Sciatic nerve (tissue), 2 donors: ENCODE data around the gene CHDH. TPM values are rescaled to one million over a fixed set of nuclear protein-coding genes. Genes with fewer than 3 reads are reported as not detected.

Experiments
- ATAC-seq: fragments of 200-7000 bp; cut with Tn5 transposase; one replicate; pipeline ENCODE4 v1.9.1; 2020; ENCODE audit warnings: mild to moderate bottlenecking, moderate library complexity
- DNase-seq: peaks from one replicate; pipeline ENCODE4 v3.0.0-alpha.2; 2020; ENCODE audit warnings: low spot score
- intact Hi-C: fragments of 100-400 bp; cut with DNase I; formaldehyde crosslinking; loops from one replicate; pipeline ENCODE4 v1.14.2; 2022
- total RNA-seq: library from RNA; stranded (reverse); fragmentation: NEBNext Ultra II Directional; extraction: Animal tissue kit (Norgen Biotek cat#: 25700); gene quantifications from one replicate; pipeline ENCODE4 v1.2.1, GENCODE V29; 2021
- donor health status: DM: no; HTN: no; CAD: no.
- donor health status: DM: no; HTN: no; CAD: no.

The CHDH gene
- total RNA-seq, 1 donor from 2014 or later: 7.3 TPM

DNA sequence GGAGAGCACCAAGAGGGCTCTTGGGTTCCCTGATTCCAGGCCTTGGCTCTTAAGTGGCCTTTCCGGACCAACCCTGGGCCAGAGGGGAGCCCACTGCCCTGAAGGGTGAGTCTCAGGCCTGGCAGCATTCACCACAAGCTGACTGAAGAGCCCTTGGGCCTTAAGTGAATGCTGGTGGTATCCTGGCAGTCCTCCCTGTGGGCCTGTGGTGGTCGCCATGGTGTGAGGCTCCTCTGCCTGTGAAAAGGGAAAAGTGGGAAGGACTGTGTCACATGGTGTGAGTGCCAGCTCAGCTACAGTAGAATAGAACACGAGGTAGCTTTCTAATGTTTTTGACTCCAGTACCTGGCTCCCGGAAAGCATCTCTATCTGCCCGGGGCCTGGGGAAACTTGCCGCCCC, 15.3 kb downstream of the CHDH start:
- intact Hi-C loops: no loop called here
- ATAC-seq (no peak), DNase-seq (no peak)

DNA sequence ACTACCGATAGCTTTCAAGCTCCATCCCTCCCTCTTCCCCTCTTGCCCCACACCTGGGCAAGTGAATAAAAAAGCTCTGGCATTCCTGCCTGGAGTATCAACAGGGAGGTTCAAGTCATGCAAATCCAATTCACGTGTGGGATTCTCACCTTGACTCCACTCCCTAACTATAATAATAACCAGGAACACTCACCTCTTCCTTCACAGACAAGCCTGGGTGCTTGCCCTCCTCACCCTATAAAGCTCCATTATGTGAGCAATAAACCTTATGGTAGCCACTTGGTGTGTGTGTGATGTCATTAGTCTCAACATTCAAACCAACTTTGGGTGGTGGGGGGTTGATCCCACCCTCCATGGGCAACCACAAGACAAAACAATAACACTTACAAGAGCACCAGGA, 16.6 kb downstream of the CHDH start:
- no peak for ATAC-seq
- intact Hi-C loops: no loop called here
- no peak for DNase-seq

DNA sequence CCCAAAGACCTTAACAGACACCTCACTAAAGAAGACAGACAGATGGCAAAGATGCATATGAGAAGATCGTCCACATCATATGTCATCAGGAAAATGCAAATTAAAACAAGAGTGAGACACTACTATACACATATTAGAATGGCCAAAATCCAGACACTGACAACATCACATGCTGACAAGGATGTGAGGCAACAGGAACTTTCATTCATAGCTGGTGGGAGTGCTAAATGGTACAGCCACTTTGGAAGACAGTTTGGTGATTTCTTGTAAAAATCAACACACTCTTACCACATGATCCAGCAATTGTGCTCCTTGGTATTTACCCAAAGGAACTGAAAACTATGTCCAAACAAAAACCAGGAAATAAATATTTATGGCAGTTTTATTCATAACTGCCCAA, 17.6 kb downstream of the CHDH start:
- ATAC-seq (no peak), DNase-seq (no peak)
- intact Hi-C loops: no loop called here

DNA sequence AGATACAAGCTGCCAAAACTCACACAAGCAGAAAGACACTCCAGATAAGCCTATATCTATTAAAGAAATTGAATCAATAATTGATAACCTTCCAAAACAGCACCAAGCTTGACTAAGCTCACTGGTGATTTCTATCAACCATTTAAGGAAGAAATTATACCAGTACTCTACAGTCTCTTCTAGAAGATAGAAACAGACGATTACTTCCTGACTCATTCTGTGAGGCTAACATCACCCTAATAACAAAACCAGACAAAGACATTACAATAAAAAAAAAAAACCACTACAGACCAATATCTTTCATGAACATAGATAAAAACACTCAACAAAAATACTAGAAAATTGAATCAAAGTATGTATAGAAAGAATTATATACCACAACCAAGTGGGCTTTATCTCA, 20.2 kb downstream of the CHDH start:
- no peak for ATAC-seq
- DNase-seq: no peak
- intact Hi-C loops: no loop called here

DNA sequence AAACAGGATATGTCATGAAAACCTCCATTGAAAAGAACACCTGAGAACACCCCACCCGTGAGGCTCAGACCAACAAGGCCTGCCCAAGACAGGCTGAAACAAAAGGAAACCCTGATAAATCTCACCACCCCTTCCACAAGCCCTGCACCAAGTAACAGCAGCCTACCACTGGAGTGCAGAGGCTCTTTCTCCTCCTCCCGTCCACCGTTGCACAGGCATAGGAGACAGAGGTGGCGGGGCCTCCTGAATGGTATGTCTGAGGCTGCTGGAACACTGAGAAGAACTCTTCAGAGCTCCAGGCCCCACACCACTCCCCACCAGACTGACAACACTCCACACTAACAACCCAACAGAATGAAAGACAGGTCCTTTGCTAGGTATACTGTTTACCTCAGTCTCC, 21.4 kb downstream of the CHDH start:
- ATAC-seq: no peak
- intact Hi-C loops: no loop called here
- no peak for DNase-seq

DNA sequence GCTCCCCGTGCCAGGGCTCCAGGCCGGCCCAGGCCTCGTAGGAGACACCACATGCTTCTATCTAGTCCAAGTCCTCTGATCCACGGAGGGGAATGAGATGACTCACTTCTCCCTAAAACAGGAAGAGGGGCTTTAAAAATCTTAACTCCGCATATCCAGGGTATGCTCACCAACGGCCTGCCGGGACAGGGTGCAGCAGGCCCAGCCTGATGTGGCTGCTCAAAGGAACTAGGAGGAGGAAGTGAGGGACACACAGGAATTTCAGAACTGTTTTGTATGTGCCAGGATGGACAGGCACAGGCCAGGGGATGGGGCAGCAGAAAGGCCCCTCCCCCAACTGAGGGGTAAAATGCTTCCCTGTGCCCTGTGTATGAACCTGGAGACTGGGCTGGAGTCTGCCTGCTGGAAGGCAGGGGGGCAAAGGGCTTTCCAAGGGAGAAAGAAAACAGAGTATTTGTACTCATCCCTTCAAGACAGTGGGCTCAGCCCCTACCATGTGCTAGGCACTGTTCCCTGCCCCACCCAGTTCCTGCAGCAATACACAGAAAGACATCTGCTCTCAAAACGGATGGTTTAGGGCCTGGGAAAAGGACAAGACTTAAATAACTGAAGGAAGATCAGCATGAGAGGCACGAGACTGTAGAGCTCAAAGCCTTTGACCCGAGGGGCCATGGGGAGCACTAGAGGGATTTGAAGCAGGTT, 22.1 kb downstream of the CHDH start:
- intact Hi-C loops: no loop called here
- no peak for DNase-seq
- ATAC-seq: no peak

DNA sequence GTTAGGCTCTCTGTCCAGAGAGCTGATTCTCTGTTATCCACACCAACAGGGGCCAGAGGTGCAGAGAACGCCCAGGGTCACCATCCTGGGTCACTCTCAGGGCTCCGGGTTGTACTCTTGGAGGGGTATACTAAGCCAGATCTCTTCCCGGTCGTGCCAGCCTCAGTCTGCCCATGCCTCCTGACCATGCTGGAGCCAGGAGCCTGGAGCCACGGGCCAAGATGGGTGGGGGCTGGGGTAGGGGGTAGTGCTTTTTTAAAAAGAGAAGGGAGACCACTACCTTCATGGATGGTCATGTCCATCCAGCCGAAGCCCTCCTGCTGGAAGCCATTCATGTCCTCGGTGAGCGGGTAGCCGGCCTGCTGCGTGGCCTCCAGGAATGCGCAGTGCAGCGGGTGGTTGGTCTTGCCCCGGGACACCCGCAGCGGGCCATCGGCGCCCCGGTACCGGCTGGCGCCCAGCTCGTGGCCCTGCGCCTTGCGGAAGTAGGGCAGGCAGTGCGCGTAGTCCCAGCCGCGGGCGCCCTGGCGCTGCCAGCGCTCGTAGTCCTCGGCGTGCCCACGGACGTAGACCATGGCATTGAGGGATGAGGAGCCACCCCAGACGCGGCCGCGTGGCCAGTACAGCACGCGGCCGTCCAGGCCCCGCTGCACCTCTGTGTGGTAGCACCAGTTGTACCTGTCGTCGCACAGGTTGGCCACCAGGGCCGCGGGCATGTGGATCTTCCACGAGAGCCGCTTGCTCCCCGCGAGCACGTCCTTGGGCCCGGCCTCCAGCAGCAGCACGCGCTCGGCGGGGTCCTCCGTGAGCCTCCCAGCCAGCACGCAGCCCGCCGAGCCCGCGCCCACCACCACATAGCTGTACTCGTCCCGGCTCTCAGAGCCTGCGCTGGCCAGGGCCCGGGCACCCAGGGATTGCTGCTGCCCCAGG, 22.9 kb downstream of the CHDH start:
- no peak for ATAC-seq
- intact Hi-C loops: no loop called here
- no peak for DNase-seq

DNA sequence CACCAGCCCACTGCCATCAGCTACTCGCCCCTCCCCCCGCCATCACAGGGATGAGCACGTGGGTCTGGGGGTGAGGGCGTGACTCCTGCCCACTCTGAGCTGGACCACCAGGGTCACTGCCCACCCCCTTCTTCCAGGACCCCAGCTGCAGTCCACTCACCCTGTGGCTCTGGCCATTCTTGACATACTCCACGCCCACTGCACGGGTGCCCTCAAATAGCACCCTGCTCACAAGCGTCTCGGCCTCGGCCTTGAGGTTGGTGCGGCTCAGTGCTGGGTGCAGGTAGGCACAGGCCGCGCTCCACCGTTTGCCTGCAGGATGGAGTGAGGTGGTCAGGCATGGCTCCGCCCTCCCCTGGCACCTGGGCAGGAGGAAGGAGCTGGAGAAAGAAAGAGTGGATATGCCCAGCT, 23.9 kb downstream of the CHDH start:
- intact Hi-C loops: no loop called here
- DNase-seq (no peak), ATAC-seq (peak; percentile 23)

DNA sequence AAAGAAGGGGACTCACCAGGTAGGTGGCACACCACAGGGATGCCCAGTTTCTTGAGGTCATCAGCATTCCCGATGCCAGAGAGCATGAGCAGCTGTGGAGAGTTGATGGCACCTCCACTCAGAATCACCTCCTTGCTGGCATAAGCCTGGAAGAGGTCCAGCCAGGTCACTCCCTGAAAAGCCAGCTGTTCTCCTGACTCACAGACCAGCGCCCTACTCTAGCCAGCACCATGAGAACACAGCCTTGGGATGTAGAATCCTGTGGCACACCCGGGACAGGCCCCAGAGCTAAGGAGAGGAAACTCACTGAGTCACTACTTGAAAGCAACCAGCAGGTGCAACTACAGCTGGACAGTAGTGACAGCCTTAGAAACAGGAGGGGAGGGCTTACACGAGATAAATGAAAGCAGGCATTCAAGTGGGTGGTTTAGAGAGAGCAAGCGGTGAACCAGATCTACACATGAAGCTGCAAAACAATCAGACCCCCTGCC, 24.5 kb downstream of the CHDH start:
- DNase-seq: no peak
- no peak for ATAC-seq
- intact Hi-C loops: no loop called here

DNA sequence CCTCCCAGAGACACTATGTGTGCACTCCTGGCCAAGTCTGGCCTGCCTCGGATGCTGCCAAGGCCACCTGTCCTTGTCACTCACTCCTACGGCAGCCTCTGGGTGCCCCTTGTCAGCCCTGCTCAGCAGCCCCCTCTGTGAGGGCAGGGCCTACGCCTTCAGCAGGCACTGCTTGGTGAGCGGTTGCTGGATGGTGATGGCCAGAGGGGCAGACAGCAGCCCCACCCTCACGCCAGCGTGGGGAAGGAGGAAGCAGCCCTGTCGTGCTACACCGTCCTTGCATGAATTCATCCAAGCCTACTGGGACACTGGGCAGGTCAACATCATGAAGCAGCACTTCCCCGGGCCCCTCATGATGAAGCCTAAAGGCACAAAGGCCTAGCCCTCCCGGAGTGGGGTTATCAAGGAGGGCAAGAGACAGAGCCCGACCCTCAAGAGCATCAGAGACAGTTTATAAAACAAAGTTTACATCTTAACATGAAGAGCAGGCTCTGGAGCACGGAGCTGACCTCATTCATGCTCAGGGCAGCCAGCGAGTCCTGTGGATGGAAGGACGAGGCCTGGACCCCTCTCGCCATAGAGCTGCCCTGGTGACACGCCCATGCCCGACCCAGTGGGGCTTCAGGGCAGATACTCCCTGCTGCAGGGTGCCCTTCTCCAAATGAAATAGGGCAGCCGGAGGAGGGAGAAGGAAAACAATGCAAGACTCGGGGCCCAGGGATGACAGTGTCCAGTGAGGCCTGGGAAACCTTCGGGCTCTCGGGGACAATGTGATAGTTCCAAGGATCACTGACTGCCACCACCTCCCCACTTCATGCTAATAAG, 25.3 kb downstream of the CHDH start:
- no peak for DNase-seq
- intact Hi-C loops: no loop called here
- ATAC-seq: no peak

DNA sequence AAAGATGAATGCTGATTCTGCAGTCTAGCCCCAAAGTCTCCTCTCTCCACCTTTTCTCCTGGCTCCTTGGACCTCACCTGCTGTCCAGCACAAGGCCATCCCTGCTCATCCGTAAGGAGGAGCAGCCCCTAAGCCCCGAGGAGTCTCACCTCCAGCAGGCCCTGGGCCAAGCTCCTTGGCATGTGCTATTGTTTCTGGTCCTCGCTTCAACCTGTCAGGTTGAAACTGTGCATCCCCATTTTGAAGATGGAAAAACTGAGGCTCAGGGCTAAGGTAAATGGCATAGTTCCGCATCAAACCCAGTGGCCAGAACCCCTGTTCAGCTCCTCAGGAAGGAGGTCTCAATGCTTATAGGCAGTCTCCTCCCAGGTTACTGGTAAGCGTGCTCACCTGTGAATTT, 26.1 kb downstream of the CHDH start:
- intact Hi-C loops: no loop called here
- no peak for ATAC-seq
- no peak for DNase-seq

DNA sequence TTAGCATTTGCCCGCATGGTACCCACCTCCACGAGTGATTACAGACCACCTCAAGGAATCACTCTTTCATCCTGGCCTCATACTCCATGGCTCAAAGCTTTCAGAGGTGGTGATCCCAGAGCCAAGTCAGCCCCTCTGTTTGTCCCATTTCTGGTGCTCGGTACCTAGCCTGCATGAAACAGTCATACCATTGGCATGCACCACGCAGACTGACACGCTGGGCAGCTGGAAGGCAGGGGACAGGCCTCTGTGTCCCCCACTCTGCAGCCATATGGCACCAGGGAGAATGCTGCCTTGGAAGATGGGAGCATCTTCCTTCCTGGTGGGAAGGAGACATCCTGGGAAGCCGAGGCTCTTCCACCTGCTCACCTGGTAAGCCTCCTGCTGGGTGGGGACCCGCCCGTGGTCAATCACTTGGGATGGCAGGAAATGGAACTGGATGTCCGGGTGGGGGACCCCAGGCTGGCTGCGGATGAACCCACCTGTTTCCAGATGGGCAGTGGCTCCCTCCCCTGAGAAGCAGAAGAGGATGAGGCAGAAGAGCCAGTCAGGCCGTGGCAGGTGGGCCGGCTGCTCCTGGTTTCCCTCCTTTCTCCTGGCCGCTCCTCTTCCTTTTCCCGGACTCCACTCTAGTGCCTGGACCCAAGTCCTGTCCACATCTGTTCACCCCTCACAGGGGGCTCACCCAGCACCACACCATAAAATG, 26.9 kb downstream of the CHDH start:
- intact Hi-C loops: no loop called here
- ATAC-seq: no peak
- no peak for DNase-seq

DNA sequence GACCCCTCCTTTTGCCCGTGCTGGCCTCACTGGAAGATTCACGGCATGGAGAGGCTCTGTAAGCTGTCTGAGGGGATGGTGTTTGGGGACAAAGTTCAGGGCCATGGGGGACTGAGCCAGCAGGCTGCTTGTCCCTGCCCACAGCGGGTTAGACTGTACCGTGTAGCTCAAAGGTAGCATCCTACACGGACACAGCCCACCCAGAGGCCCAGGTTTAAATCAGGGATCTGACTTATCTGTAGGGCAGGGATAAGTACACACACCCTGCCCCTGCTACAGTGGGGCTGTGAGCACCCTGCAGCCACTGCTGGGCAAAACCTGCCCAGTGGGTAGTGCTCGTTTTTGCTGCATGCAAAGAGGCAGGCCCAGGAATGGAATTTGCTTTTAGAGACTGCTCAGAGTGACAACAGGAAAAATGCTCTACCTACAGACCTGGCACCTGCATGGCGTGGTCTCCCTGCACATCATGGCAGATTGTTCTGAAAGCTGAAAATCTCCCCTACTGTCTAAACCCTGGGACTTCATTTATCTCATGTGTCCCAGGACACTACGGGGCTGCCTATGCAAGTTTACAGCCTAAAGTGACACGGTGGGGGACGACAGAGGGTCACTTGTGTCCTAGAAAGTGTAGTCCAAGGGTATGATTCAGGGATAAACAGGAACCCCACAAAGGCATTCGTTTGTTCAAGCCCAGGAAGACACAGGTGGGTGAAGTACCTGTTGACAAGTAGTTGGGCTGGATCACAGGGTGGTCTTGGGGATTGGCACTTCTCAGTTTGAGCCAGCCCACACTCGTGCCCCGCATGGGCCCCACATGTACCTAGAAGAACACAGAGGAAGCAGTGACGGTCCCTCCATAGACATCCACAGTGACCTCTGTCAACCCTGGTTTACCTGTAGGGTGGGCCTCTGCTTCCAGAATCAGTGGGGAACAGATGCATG, 27.7 kb downstream of the CHDH start:
- no peak for ATAC-seq
- intact Hi-C loops: no loop called here
- no peak for DNase-seq

DNA sequence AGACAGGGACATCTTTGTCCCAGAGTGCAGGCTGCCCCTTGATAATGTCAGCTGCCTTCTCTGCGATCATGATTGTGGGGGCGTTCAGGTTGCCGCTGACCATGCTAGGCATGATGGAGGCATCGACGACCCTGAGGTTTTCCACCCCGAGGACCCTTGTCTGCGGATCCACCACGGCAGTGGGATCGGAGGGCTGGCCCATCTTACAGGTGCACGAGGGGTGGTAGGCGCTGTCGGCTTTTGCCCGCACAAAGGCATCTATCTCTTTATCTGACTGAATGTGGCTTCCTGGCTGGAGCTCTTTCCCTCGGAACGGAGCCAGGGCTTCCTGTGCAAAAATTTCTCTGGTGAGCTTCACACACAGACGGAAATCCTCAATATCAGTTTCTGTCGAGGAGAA, 28.4 kb downstream of the CHDH start:
- no peak for ATAC-seq
- no peak for DNase-seq
- intact Hi-C loops: no loop called here

DNA sequence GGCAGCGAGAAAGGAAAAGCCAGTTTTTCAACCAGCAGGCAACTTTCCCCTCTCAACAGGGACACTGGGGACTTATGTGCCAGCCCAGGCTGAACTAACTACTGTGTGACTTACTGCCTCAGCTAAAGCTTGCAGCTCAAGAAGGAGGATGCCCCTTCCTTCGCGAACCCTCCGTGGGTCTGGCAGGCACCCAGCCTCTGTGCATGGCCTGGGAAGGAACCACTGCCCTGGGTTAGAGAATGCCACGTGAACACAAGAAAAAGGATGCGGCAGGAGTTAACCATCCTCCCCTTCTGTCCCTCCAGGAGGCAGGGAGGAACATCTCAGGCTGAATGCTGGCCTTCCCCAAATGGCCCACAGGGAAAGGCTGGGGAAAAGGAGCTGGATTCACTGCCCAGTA, 29.0 kb downstream of the CHDH start:
- intact Hi-C loops: no loop called here
- ATAC-seq: no peak
- DNase-seq: no peak

DNA sequence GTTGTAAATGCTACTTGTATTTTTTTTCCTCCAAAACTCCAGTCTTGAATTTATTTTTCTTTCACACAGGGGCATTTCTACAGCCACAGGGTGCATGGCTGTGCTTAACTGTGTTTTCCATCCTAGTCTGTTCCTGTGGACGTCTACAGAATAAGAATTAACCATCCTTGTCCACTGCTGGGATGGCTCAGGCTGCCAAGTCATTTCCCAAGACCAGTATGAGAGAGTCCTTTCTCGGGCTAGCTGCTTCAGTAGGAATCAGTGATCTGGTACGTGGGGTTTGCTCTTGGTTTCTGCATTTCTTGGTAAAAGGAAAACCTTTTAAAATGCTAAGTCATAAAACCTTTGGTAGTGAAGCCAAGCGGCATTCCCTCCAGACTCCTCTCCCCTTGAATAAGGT, 29.8 kb downstream of the CHDH start:
- ATAC-seq: no peak
- intact Hi-C loops: no loop called here
- DNase-seq: no peak

DNA sequence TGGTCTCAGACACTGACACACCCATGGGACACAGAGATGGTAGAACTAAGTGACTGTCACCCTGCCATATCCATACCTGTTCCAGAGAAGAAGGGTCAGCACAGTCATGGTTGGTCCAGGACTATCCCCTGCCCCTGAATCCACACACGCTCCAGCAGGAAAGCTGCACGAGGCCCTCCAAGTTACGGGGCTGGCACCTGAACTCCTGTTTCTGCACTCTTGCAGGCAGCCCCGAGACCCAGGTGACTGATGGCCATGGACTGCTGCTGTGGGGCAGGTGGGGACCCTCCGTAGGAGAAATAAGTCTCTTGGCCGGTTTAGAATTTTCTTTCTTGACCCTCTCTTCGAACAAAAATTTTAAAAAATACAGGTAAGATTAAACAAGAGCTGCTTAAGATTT, 30.6 kb downstream of the CHDH start:
- DNase-seq (no peak), ATAC-seq (no peak)
- intact Hi-C loops: no loop called here

DNA sequence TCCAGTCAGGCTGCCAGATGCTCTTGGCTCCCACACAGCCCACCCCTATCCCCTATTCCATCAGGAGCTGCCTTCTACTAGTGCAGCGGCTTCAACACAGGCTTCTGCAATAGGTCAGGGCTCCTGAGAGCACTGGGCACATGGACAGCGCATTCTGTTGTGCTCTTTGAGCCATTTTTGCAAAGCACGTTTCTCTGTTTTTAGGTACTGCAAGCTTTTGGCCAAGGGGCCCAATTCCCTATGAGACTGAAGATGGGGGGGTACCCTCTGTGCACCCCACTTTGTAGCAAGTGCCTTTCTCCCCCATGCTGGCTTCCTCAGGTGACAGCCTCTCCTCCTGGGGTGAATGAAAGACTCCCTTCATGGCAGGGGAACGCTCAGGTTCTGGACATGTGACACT, 31.2 kb downstream of the CHDH start:
- no peak for ATAC-seq
- intact Hi-C loops: no loop called here
- DNase-seq: no peak
